ENCODE results near the gene OR8B12. TPM values are rescaled to one million over a fixed set of nuclear protein-coding genes. Genes with fewer than 3 reads are reported as not detected.

The OR8B12 gene
- total RNA-seq (not detected), total RNA-seq (0 reads per million in 2 donors)

DNA sequence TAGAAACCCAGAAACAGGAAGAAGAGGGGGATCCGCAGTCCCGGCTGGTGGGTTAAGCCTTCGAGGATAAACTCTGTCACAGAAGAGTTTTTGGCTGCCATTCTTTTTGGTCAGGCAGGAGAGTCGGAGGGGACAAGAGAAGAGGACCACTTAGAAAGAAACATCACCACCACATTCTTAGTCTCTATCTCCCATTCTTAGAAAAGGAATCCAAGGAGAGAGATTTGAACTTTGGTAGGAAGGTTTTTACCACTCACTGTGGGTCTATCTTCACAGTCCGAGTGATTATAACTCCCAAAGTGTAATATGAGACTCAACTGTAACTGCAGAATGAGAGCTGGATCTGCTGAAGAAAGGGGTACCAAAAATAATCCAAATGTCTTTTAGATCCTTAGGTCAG, at the start of gene OR8B12:
Gene OR8B12 (minus strand): TSS at position 101 of the 400 bp plus-strand sequence. CDS start 0 bp downstream, at position 101.
- no peaks in the 10 kb centered on the region for H3K9me3 ChIP-seq (ENCODE audit: control insufficient read depth, low read length, poor library complexity, severe bottlenecking)
- Mint-ChIP-seq H3K27ac (no peak within 1 kb of the TSS), H3K4me1 (no peaks in the 10 kb centered on the region), H3K27me3 (peaks cover 54% of the 10 kb centered on the region), H3K4me3 (no peak within 1 kb of the TSS), H3K36me3 (ENCODE audit: low read depth) (no peaks in the 10 kb centered on the region)
- DNase-seq (no peak), ATAC-seq (no peak)

- H3K27me3 Mint-ChIP-seq = peaks cover 42% of the 10 kb centered on the region
- no peaks in the 10 kb centered on the region for H3K9me3 ChIP-seq (ENCODE audit: control insufficient read depth, low read length, poor library complexity, severe bottlenecking)
- H3K4me3 Mint-ChIP-seq = no peak overlapping the region
- no peaks in the 10 kb centered on the region for H3K36me3 Mint-ChIP-seq (ENCODE audit: low read depth)
- no peak overlapping the region for H3K27ac Mint-ChIP-seq
- no peak for DNase-seq
- ATAC-seq = no peak
- H3K4me1 Mint-ChIP-seq = no peaks in the 10 kb centered on the region
Measured at GRCh38 chr11:124592627-124593026, 49.2 kb upstream of the OR8B12 start.

DNA sequence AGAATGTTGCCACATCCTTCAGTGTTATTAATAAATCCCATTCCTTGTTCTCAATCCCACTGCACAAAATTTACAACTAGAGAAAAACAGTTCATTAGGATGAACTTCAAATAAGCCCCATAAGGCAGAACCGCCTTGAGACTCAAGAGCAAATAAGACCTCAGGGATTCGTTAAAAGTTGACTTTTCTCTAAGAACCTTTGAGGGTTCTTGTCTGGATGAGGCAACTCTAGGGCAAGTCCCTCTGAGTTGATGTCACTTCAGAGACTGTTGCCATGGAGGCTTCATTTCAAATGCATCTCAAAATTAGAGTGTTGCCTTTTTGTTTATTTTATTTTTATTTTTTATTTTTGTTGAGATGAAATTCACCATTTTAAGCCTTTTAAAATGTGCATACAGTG, 48.0 kb upstream of the OR8B12 start:
- Mint-ChIP-seq H3K4me1 (peaks cover under 1% of the 10 kb centered on the region), H3K36me3 (ENCODE audit: low read depth) (no peaks in the 10 kb centered on the region), H3K27ac (no peak overlapping the region), H3K27me3 (peaks cover 42% of the 10 kb centered on the region), H3K4me3 (no peak overlapping the region)
- DNase-seq (no peak), ATAC-seq (no peak)
- no peaks in the 10 kb centered on the region for H3K9me3 ChIP-seq (ENCODE audit: control insufficient read depth, low read length, poor library complexity, severe bottlenecking)

DNA sequence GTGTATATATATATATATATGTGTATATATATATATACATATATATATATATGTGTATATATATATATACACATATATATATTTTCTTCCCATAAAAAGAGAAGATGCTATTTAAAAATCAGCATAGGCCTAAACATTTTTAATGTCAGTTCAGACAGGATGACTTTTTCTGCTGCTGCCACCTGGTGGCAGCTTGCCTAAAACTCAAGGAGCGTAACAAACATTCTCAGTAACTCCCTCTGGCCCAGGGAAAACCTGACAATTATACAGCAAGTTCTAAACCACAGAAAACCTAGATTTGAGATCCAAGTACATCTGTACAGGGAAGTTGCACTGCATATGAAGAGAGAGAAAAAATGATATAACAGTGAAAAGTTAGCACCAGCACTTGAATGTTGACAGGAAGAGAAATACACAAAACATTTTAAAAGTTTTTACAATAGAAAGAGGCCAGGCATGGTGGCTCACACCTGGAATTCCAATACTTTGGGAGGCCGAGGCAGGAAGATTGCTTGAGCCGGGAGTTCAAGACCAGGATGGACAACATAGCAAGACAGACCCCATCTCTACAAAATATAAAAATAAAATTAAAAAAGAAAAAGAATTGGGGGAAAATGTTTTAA, 42.9 kb upstream of the OR8B12 start:
- peaks cover 52% of the 10 kb centered on the region for H3K27me3 Mint-ChIP-seq
- no peak overlapping the region for H3K4me3 Mint-ChIP-seq
- H3K36me3 Mint-ChIP-seq (ENCODE audit: low read depth) = no peaks in the 10 kb centered on the region
- H3K27ac Mint-ChIP-seq = no peak overlapping the region
- peak; percentile 50 for ATAC-seq
- DNase-seq = peak in 1 of 3 donors; percentile 21
- no peaks in the 10 kb centered on the region for H3K9me3 ChIP-seq (ENCODE audit: control insufficient read depth, low read length, poor library complexity, severe bottlenecking)
- peaks cover 2% of the 10 kb centered on the region for H3K4me1 Mint-ChIP-seq

DNA sequence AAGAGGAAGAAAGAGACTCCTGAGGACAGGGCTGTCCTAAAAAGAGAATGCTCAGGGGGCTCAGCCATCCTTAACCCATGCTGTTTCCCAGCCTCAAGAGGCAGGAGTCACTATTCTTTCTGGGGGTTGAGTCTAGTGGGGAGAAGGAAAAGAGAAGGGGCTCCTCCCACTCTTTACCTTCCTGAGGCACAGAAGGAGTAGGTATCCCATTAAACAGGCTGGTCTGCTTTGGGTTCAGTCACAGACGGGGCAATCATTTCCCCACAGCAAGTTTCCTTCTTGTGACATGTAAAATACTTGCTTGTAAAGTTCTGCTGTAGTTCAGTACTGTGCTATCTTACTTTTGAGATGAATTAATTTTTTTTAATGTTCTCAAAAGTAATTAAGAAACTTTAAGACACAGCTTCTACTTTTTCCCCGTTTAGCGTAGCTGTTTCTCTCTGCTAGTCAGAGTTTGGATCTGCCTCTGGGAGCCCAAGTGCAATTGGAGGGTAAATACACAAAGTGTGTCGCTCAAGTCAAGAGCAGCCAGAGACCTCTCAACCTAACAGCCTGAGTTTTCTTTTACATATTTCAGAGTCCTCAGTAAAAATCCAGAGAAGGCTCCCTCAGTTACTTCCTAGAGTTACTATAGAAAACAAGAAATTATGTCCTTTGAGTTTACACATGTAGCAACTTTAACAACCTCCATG, 41.4 kb upstream of the OR8B12 start:
- no peaks in the 10 kb centered on the region for H3K9me3 ChIP-seq (ENCODE audit: control insufficient read depth, low read length, poor library complexity, severe bottlenecking)
- Mint-ChIP-seq H3K4me3 (no peak overlapping the region), H3K4me1 (peaks cover 2% of the 10 kb centered on the region), H3K27ac (no peak overlapping the region), H3K27me3 (peaks cover 48% of the 10 kb centered on the region), H3K36me3 (ENCODE audit: low read depth) (no peaks in the 10 kb centered on the region)
- DNase-seq = no peak
- ATAC-seq = no peak

- Mint-ChIP-seq H3K4me3 (no peak overlapping the region), H3K27me3 (peaks cover 47% of the 10 kb centered on the region), H3K36me3 (ENCODE audit: low read depth) (no peaks in the 10 kb centered on the region), H3K27ac (no peak overlapping the region), H3K4me1 (peaks cover 2% of the 10 kb centered on the region)
- ATAC-seq (no peak), DNase-seq (no peak)
- no peaks in the 10 kb centered on the region for H3K9me3 ChIP-seq (ENCODE audit: control insufficient read depth, low read length, poor library complexity, severe bottlenecking)
Measured at GRCh38 chr11:124583781-124584180, 40.3 kb upstream of the OR8B12 start.

DNA sequence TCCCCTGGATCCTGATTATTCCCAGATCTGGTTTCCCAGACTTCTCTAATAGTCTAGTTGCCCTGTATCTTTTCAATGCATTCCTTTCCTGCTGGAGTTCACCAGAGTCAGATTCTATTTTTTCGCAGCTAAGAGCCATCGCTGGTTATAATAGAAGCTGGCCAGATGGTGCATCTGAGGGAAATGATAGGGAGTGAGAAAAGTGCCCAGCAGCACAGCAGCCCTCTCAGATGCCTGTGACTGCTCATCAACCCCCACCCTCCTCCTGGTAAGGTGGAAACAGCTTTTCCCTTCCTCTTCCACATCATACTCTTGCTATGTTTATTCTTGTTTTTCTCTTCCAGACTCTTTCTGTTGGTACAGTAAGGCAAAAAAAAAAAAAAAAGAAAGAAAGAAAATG, 39.1 kb upstream of the OR8B12 start:
- DNase-seq (no peak), ATAC-seq (no peak)
- Mint-ChIP-seq H3K4me3 (no peak overlapping the region), H3K4me1 (peaks cover 2% of the 10 kb centered on the region), H3K27ac (no peak overlapping the region), H3K27me3 (peaks cover 47% of the 10 kb centered on the region), H3K36me3 (ENCODE audit: low read depth) (no peaks in the 10 kb centered on the region)
- H3K9me3 ChIP-seq (ENCODE audit: control insufficient read depth, low read length, poor library complexity, severe bottlenecking) = no peaks in the 10 kb centered on the region

DNA sequence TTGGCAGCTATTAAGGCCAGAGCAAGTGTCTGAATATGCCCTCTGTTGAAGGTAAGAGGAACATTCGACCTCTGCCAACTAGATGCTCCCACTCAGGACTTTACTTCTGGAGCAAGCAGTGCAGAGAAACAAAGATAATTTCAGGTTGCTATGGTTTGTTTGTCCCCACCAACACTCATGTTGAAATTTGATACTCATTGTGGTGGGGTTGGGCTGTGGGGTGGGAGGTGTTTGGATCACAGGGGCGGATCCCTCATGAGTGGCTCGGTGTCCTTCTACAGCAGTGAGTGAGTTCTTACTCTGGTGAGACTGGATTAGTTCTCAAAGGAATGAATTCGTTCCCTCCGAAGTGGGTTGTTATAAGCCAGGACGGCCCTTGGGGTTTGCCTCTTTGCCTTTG, 38.4 kb upstream of the OR8B12 start:
- Mint-ChIP-seq H3K27me3 (peaks cover 45% of the 10 kb centered on the region), H3K4me3 (no peak overlapping the region), H3K4me1 (peaks cover 2% of the 10 kb centered on the region), H3K36me3 (ENCODE audit: low read depth) (no peaks in the 10 kb centered on the region), H3K27ac (no peak overlapping the region)
- ATAC-seq (no peak), DNase-seq (no peak)
- peaks cover 2% of the 10 kb centered on the region for H3K9me3 ChIP-seq (ENCODE audit: control insufficient read depth, low read length, poor library complexity, severe bottlenecking)

GRCh38 chr11:124578761-124579160, 35.3 kb upstream of the OR8B12 start:
- no peaks in the 10 kb centered on the region for H3K4me1 Mint-ChIP-seq
- ATAC-seq = no peak

DNA sequence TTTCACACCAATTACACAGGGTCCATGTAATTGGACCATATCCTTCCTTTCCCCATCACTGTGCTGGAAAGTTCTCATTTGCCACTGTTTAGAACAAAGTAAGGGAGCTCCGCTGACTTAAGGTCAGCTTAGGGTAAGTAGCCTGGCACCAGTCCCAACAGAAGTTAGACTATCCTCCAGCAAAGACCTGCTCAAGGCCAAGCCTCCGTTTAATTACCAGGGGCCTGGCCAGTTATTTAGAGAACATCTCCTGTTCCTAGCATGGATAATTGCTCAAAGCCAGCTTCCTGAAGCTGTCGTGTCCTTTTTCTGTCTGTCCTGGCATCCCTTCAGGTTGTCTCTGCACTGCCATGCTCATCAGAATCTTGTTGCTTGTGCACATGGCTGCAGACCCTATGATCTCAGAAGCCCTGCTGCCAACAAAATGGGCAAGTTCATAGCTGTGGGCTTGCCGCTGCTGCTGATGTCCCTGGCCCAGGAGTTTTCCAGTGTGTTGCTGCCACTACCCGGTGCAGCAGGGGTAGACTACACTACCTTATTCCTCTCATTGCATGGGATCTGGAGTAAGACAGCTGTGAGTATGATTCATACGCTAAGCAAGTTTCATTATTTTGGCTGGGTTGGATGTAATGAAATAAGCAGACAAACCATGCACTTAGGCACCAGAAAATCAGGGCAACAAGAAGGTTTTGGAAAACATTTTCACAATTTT, 34.4 kb upstream of the OR8B12 start:
- Mint-ChIP-seq H3K27me3 (peaks cover 50% of the 10 kb centered on the region), H3K4me1 (no peaks in the 10 kb centered on the region), H3K27ac (no peak overlapping the region), H3K4me3 (no peak overlapping the region), H3K36me3 (ENCODE audit: low read depth) (peaks cover under 1% of the 10 kb centered on the region)
- ATAC-seq (no peak), DNase-seq (no peak)
- peaks cover 2% of the 10 kb centered on the region for H3K9me3 ChIP-seq (ENCODE audit: control insufficient read depth, low read length, poor library complexity, severe bottlenecking)

More at GRCh38 chr11:124578761-124579160, 35.3 kb upstream of the OR8B12 start:
- DNase-seq = no peak
- H3K27me3 Mint-ChIP-seq = peaks cover 52% of the 10 kb centered on the region
- peaks cover 2% of the 10 kb centered on the region for H3K9me3 ChIP-seq (ENCODE audit: control insufficient read depth, low read length, poor library complexity, severe bottlenecking)
- peak overlapping the region; percentile 43 for H3K27ac Mint-ChIP-seq
- no peak overlapping the region for H3K4me3 Mint-ChIP-seq
- H3K36me3 Mint-ChIP-seq (ENCODE audit: low read depth) = no peaks in the 10 kb centered on the region

DNA sequence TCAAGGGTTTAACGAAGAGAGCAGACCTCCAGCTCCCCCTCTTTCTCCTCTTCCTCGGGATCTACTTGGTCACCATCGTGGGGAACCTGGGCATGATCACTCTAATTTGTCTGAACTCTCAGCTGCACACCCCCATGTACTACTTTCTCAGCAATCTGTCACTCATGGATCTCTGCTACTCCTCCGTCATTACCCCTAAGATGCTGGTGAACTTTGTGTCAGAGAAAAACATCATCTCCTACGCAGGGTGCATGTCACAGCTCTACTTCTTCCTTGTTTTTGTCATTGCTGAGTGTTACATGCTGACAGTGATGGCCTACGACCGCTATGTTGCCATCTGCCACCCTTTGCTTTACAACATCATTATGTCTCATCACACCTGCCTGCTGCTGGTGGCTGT, 26.7 kb upstream of the OR8B12 start:
- H3K4me1 Mint-ChIP-seq = no peaks in the 10 kb centered on the region
- no peak for ATAC-seq
- H3K27ac Mint-ChIP-seq = no peak overlapping the region
- H3K4me3 Mint-ChIP-seq = no peak overlapping the region
- no peaks in the 10 kb centered on the region for H3K9me3 ChIP-seq (ENCODE audit: control insufficient read depth, low read length, poor library complexity, severe bottlenecking)
- DNase-seq = no peak
- peaks cover 2% of the 10 kb centered on the region for H3K36me3 Mint-ChIP-seq (ENCODE audit: low read depth)
- peaks cover 51% of the 10 kb centered on the region for H3K27me3 Mint-ChIP-seq

DNA sequence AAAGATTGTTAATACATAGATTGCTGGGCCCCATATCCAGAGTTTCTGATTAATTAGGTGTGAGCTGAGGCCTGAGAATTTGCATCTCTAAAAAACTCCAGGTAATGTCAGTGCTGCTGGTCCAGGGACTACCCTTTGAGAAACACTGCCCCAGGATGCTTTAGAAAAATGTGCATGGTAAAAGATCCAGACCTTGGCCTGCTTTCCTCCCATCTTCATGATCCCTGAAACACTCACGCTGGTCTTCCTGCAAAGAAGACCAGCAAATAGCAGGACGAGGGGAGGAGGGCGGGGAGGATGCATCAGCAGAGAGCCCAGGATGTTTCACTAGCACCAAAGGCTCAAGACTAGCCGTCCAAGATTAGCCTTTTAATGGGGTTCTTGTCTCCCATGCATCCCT, 26.2 kb upstream of the OR8B12 start, which contains the start of gene OR8A1:
Gene OR8A1 (plus strand): TSS at position 301 of the 400 bp plus-strand sequence. CDS start 123 bp downstream, outside the sequence.
- Mint-ChIP-seq H3K4me3 (no peak within 1 kb of the TSS), H3K27ac (no peak within 1 kb of the TSS), H3K4me1 (no peaks in the 10 kb centered on the region), H3K36me3 (ENCODE audit: low read depth) (peaks cover 2% of the 10 kb centered on the region), H3K27me3 (peaks cover 51% of the 10 kb centered on the region)
- no peaks in the 10 kb centered on the region for H3K9me3 ChIP-seq (ENCODE audit: control insufficient read depth, low read length, poor library complexity, severe bottlenecking)
- ATAC-seq = no peak
- DNase-seq = no peak

GRCh38 chr11:124556828-124557227, 13.4 kb upstream of the OR8B12 start:
- DNase-seq (no peak), ATAC-seq (no peak)
- no peak overlapping the region for H3K4me3 Mint-ChIP-seq
- no peaks in the 10 kb centered on the region for H3K4me1 Mint-ChIP-seq
- no peaks in the 10 kb centered on the region for H3K9me3 ChIP-seq (ENCODE audit: control insufficient read depth, low read length, poor library complexity, severe bottlenecking)
- H3K27ac Mint-ChIP-seq = no peak overlapping the region
- peaks cover 32% of the 10 kb centered on the region for H3K27me3 Mint-ChIP-seq
- no peaks in the 10 kb centered on the region for H3K36me3 Mint-ChIP-seq (ENCODE audit: low read depth)

Measured in T-helper 17 cell (primary cell).